Measurements from ENCODE around the gene EXOC3L4.
"Not testable (repeated sequence)": the region's sequence is repeated elsewhere in the genome, so short reads cannot be mapped to it uniquely, and the experiment has no call there.

- TF ChIP-seq POLR2AphosphoS5 (IDR thresholded peaks at IDR 0.05; ENCODE audit: control insufficient read depth, insufficient read depth, low read depth, low read length); KDM1A (IDR thresholded peaks at IDR 0.05); RBFOX2 (IDR thresholded peaks at IDR 0.05; ENCODE audit: low read depth, low read length); RNF219 (CRISPR knock-in tag; IDR thresholded peaks at IDR 0.05); POU5F1 (IDR thresholded peaks at IDR 0.05; ENCODE audit: borderline replicate concordance, low read depth, low read length, partially characterized antibody); CCNT2 (IDR thresholded peaks at IDR 0.05; ENCODE audit: borderline replicate concordance, extremely low read depth, insufficient read length, low read depth, low read length); MAX (CRISPR knock-in tag; IDR thresholded peaks at IDR 0.05); NFE2 (IDR thresholded peaks at IDR 0.05; ENCODE audit: low read depth); HMGXB4 (CRISPR knock-in tag; IDR thresholded peaks at IDR 0.05); MECOM (CRISPR knock-in tag; IDR thresholded peaks at IDR 0.05); ZKSCAN1 (IDR thresholded peaks at IDR 0.05; ENCODE audit: low read depth, low read length); EZH2 (IDR thresholded peaks at IDR 0.05; ENCODE audit: borderline replicate concordance, low read depth, low read length); ZNF143 (CRISPR knock-in tag; IDR thresholded peaks at IDR 0.05): not testable (repeated sequence)
Observed at GRCh38 chr14:103117499-103117898, 23.0 kb downstream of the EXOC3L4 start.
